ENCODE measurements around the gene SWAP70.

The SWAP70 gene

DNA sequence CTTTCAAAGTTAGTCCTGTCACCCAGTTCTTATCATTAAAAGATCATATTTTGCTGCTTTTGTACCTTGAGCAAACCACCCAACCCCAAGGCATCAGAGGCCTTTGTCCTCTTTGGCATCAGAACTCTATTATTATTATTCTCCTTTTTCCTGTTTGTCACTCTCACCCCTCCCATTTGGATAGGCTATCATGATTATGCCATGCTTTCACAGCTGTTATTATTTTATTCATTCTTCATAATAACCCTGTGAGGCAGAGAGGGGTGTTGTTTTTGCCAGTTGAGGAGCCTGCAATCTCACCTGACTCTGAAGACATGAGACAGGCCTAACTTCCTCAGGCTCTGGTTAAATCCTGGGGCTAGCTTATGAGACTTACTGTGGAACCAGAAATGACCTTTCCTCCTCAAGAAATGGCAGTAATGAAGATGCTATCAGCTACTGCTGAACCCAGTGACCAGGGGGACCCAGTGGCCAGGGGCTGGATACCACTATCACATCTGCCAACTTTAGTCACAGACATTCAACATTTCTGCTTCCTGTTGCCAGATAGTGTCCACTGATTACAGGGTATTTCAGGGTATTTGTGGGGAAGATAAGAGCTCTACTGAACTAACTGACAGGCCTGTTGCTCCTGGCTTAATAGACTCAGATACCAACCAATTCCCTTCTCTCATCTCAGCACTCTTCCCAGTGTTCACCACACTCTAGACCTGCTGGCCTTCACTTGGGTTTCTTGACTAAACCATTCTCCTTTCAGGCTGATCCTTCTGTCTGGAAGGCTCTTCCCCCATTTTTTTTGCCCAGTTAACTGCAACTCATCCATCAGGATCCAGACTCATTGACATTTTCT, 11.8 kb upstream of the SWAP70 start:
- Histone ChIP-seq H3K36me3 (ENCODE audit: insufficient read depth, low read depth, low read length) (no peaks in the 10 kb centered on the region), H3K27ac (ENCODE audit: low read length) (no peak overlapping the region), H3K9me3 (ENCODE audit: insufficient read depth, low read depth, low read length) (no peaks in the 10 kb centered on the region), H3K27me3 (ENCODE audit: insufficient read depth, low read length) (no peaks in the 10 kb centered on the region), H3K4me1 (ENCODE audit: insufficient read depth, low read length) (no peaks in the 10 kb centered on the region), H3K9ac (ENCODE audit: low read depth, low read length) (no peak overlapping the region), H3K4me3 (ENCODE audit: low read length) (no peak overlapping the region)

DNA sequence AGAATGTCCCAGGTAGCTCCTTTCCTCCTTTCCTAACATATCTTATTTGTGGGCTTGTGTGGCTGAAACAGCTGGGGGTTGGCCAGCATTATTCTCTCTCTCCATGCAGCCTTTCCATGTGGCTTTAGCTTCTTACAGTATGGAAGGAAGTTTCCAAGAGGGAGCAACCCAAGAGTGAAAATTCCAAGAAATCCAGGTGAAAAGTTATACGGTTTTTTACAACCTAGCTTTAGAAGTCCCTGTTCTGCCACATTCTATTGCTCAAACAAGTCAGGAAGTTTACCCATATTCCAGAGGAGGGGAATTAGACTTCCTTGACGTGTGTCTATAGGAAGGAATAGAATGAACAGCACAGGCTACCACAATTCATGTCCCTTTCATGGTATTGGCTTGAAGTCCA, 10.0 kb upstream of the SWAP70 start:
- Histone ChIP-seq H3K27ac (ENCODE audit: low read length) (no peak overlapping the region), H3K9ac (ENCODE audit: low read depth, low read length) (no peak overlapping the region), H3K4me1 (ENCODE audit: insufficient read depth, low read length) (no peaks in the 10 kb centered on the region), H3K36me3 (ENCODE audit: insufficient read depth, low read depth, low read length) (no peaks in the 10 kb centered on the region), H3K4me3 (ENCODE audit: low read length) (no peak overlapping the region), H3K9me3 (ENCODE audit: insufficient read depth, low read depth, low read length) (no peaks in the 10 kb centered on the region), H3K27me3 (ENCODE audit: insufficient read depth, low read length) (no peaks in the 10 kb centered on the region)

DNA sequence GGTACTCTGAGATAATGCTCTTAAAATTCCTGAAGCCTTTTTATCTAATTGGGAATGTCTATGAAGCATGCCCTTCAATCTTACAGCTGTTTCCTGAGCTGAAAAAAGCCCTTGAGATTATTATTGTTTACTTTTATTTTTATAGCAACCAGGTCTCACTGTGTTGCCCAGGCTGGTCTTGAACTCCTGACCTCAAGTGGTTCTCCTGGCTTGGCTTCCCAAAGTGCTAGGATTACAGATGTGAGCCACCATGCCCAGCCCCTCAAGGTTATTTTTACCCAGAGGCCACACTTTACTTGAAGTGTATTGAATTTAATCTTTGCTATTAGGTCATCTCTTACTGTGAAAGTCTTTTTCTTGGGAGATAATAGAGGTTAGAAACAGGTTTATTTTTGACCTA, 7.0 kb upstream of the SWAP70 start:
- Histone ChIP-seq H3K4me3 (ENCODE audit: low read length) (no peak overlapping the region), H3K36me3 (ENCODE audit: insufficient read depth, low read depth, low read length) (no peaks in the 10 kb centered on the region), H3K9ac (ENCODE audit: low read depth, low read length) (no peak overlapping the region), H3K27me3 (ENCODE audit: insufficient read depth, low read length) (no peaks in the 10 kb centered on the region), H3K4me1 (ENCODE audit: insufficient read depth, low read length) (no peaks in the 10 kb centered on the region), H3K27ac (ENCODE audit: low read length) (no peak overlapping the region), H3K9me3 (ENCODE audit: insufficient read depth, low read depth, low read length) (no peaks in the 10 kb centered on the region)

DNA sequence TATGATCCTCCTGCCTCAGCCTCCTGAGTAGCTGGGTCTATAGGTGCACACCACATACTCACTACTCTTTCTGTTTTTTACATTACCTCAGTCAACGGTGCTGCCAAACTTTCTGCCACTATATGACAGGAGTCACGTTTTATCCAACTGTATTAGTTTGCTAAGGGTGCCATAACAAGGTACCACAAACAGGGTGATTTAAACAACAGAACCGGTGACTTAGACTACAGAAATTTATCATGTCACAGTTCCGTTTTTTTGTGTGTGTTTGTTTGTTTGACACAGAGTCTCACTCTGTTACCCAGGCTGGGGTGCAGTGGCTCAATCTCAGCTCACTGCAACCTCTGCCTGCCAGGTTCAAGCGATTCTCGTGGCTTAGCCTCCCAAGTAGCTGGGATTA, 6.3 kb upstream of the SWAP70 start:
- Histone ChIP-seq H3K27me3 (ENCODE audit: insufficient read depth, low read length) (no peaks in the 10 kb centered on the region), H3K4me1 (ENCODE audit: insufficient read depth, low read length) (no peaks in the 10 kb centered on the region), H3K27ac (ENCODE audit: low read length) (no peak overlapping the region), H3K9me3 (ENCODE audit: insufficient read depth, low read depth, low read length) (no peaks in the 10 kb centered on the region), H3K4me3 (ENCODE audit: low read length) (no peak overlapping the region), H3K9ac (ENCODE audit: low read depth, low read length) (no peak overlapping the region), H3K36me3 (ENCODE audit: insufficient read depth, low read depth, low read length) (no peaks in the 10 kb centered on the region)

DNA sequence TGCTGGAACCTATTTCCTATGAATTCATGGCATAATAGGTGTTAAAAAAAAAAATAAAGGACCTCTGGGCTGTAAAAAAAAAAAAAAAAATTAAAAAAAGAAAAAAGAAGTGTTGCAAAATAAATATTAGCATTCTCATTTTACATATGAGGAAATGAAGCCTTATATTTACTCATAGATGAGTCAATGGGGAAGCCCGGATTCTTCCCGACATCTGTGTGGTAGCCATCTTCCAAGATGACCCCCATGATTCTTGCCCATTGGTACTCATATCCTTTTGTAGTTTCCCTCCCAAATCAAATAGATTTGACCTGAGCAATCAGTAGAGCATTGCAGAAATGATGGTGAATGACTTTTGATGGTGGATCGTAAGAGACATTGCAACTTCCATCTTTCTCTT, 3.0 kb upstream of the SWAP70 start:
- Histone ChIP-seq H3K4me3 (ENCODE audit: low read length) (no peak overlapping the region), H3K9ac (ENCODE audit: low read depth, low read length) (no peak overlapping the region), H3K27me3 (ENCODE audit: insufficient read depth, low read length) (no peaks in the 10 kb centered on the region), H3K4me1 (ENCODE audit: insufficient read depth, low read length) (0 out of 2 replicates have a peak, but pooled peaks cover 3% of the 10 kb centered on the region), H3K36me3 (ENCODE audit: insufficient read depth, low read depth, low read length) (no peaks in the 10 kb centered on the region), H3K27ac (ENCODE audit: low read length) (no peak overlapping the region), H3K9me3 (ENCODE audit: insufficient read depth, low read depth, low read length) (peaks cover 6% of the 10 kb centered on the region; the same call in 1 of the 2 replicates)

DNA sequence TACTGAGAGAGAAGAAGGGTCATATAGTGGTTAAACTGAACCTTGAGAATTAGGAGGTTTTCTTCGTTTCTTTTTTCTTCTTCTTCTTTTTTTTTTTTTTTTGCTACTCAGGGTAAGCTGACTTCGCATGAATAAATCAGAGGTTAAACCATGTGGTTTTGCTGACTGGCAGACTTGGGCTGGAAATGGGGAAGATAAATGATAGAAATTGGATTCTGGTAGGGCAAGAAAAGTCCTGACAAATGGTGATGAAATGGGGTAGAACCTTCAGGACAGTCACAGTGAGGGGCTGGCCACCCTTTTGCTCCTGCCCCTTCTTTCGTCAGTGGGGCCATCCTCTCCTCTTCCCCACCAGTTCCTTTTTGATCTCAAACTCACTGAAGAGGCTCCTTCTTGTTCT, 1.6 kb upstream of the SWAP70 start:
- Histone ChIP-seq H3K4me3 (ENCODE audit: low read length) (no peak overlapping the region), H3K27me3 (ENCODE audit: insufficient read depth, low read length) (no peaks in the 10 kb centered on the region), H3K4me1 (ENCODE audit: insufficient read depth, low read length) (0 out of 2 replicates have a peak, but pooled peaks cover 3% of the 10 kb centered on the region), H3K36me3 (ENCODE audit: insufficient read depth, low read depth, low read length) (0 out of 2 replicates have a peak, but pooled peaks cover 4% of the 10 kb centered on the region), H3K27ac (ENCODE audit: low read length) (no peak overlapping the region), H3K9ac (ENCODE audit: low read depth, low read length) (no peak overlapping the region), H3K9me3 (ENCODE audit: insufficient read depth, low read depth, low read length) (peaks cover 8% of the 10 kb centered on the region; the same call in 1 of the 2 replicates)

DNA sequence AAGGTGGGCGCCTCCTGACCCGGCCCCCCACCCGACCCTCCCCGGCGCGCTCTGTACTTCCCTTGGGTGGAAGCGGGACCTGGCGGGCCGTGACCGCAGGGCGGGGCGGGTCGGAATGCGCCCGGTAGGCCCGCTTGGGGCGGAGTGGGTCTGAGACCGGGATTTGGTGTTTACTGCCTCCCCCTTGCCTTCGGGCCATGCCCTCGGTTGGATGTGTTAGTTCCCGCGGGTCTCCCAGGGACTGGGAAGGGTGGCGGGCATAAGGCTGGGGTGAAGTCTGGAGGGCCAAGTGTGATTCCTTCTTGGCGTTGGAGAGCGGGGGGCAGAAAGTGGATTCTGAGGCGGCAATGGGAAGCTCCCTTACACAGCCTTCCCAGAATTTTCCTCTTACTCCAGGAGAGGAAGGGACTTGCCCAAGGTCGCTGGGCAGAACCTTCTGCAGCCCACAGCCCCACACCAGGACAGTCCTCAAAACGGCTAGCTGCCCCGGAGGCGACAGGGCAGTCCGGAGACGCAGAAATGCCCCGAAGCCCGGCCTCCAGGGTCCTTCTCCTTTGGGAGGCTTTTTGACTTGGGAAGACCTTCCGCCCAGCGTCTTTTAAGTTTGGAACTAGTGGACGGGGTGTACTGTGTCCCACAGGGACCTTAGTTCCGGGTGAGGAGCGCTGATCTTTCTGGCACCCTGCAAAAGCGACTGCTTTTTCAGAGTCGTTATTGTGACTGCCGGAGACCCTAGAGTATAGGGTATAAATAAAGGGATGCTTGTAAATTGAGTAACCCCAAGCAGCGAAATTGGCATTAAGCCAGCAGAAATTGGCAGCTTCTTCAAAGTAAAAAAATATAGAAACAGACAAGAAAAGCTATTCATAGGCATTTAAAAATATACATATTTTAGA, 647 bp downstream of the SWAP70 start:
- Histone ChIP-seq H3K4me1 (ENCODE audit: insufficient read depth, low read length) (0 out of 2 replicates have a peak, but pooled peaks cover 3% of the 10 kb centered on the region), H3K27ac (ENCODE audit: low read length) (no peak overlapping the region), H3K27me3 (ENCODE audit: insufficient read depth, low read length) (no peaks in the 10 kb centered on the region), H3K36me3 (ENCODE audit: insufficient read depth, low read depth, low read length) (0 out of 2 replicates have a peak, but pooled peaks cover 5% of the 10 kb centered on the region), H3K4me3 (ENCODE audit: low read length) (peak overlapping the region; percentile 94), H3K9ac (ENCODE audit: low read depth, low read length) (peak overlapping the region; percentile 85), H3K9me3 (ENCODE audit: insufficient read depth, low read depth, low read length) (peaks cover 8% of the 10 kb centered on the region; the same call in 1 of the 2 replicates)

DNA sequence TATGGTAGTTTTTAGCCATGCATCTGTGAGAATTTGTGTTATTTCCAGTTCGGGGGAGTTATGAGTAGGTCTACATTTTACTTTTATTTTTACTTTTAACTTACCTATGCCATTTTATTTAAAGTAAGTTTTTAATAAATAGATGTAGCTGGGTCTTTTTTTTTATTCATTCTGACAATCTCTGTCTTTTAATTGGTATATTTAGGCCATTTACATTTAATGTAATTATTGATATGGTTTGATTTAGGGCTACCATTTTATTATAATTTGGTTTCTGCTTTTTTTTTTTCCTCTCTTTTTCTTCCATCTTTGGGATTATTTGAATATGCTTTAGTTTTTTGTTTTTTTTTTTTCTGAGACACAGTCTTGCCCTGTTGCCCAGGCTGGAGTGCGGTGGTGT, 1.9 kb downstream of the SWAP70 start:
- Histone ChIP-seq H3K27me3 (ENCODE audit: insufficient read depth, low read length) (no peaks in the 10 kb centered on the region), H3K4me1 (ENCODE audit: insufficient read depth, low read length) (0 out of 2 replicates have a peak, but pooled peaks cover 3% of the 10 kb centered on the region), H3K9me3 (ENCODE audit: insufficient read depth, low read depth, low read length) (peaks cover 8% of the 10 kb centered on the region; the same call in 1 of the 2 replicates), H3K4me3 (ENCODE audit: low read length) (peak overlapping the region; percentile 94), H3K36me3 (ENCODE audit: insufficient read depth, low read depth, low read length) (0 out of 2 replicates have a peak, but pooled peaks cover 5% of the 10 kb centered on the region), H3K27ac (ENCODE audit: low read length) (no peak overlapping the region), H3K9ac (ENCODE audit: low read depth, low read length) (no peak overlapping the region)

DNA sequence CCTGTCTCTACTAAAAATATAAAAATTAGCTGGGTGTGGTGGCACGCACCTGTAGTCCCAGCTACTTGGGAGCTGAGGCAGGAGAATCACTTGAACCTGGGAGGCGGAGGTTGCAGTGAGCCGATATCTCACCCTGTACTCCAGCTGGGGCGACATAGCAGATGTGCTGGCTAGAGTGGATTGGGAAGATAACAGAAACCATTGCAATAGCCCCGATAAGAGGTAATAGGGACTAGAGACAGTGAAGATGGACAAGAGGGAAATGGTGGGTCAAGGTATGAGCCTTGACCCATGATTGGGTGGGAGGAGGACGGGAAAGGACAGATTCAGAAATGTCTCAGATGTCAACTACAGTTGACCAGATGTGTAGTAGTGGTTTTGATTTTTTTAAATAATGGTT, 6.1 kb downstream of the SWAP70 start:
- H3K9me3 ChIP-seq (ENCODE audit: insufficient read depth, low read depth, low read length) = peaks cover 8% of the 10 kb centered on the region; the same call in 1 of the 2 replicates
- H3K4me3 ChIP-seq (ENCODE audit: low read length) = no peak overlapping the region
- no peak overlapping the region for H3K27ac ChIP-seq (ENCODE audit: low read length)
- 0 out of 2 replicates have a peak, but pooled peaks cover 5% of the 10 kb centered on the region for H3K36me3 ChIP-seq (ENCODE audit: insufficient read depth, low read depth, low read length)
- no peaks in the 10 kb centered on the region for H3K27me3 ChIP-seq (ENCODE audit: insufficient read depth, low read length)
- 0 out of 2 replicates have a peak, but pooled peaks cover 3% of the 10 kb centered on the region for H3K4me1 ChIP-seq (ENCODE audit: insufficient read depth, low read length)
- H3K9ac ChIP-seq (ENCODE audit: low read depth, low read length) = no peak overlapping the region

DNA sequence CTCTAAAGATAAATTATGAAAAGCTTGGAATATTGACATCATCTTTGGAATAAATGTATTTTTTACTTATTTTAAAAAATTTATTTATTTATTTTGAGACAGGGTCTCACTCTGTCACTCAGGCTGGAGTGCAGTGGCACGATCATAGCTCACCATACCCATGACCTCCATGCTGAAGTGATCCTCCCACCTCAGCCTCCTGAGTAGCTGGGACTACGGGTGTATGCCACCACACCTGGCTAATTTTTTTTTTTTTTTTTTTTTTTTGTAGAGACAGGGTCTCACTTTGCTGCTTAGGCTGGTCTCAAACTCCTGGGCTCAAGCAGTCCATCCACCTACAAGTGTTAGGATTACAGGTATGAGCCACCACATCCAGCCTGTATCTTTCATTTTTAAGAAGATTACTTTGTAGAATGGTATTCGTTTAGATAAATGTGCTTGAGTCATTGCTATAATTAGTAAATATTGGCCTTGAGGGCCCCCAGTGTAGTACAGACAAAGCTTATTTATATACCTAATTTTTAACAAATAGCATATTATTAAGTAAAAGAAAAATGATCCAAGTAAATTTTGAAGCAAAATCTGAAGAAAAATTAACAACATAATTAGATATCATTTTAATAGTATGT, 8.5 kb downstream of the SWAP70 start:
- no peaks in the 10 kb centered on the region for H3K36me3 ChIP-seq (ENCODE audit: insufficient read depth, low read depth, low read length)
- no peak overlapping the region for H3K27ac ChIP-seq (ENCODE audit: low read length)
- H3K9me3 ChIP-seq (ENCODE audit: insufficient read depth, low read depth, low read length) = no peaks in the 10 kb centered on the region
- no peak overlapping the region for H3K9ac ChIP-seq (ENCODE audit: low read depth, low read length)
- no peaks in the 10 kb centered on the region for H3K4me1 ChIP-seq (ENCODE audit: insufficient read depth, low read length)
- no peak overlapping the region for H3K4me3 ChIP-seq (ENCODE audit: low read length)
- H3K27me3 ChIP-seq (ENCODE audit: insufficient read depth, low read length) = no peaks in the 10 kb centered on the region

DNA sequence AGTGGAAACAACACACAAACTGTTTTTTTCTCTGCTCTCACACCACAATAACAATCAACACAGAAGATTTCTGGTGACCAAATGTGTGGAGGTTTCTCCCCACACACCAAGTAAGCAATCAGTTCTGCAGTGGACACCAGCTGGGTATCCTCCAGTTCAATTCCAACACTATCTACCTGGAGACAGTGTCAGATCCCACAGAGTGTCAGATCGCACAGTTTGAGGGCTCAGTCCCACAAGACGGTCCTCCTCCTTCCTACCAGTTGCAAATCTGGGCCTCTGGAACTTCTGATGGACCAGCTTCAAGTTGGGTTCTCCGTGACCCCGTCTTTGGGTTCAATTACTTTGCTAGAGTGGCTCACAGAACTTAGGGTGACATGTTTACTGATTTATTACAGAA, 9.0 kb downstream of the SWAP70 start:
- no peaks in the 10 kb centered on the region for H3K27me3 ChIP-seq (ENCODE audit: insufficient read depth, low read length)
- H3K36me3 ChIP-seq (ENCODE audit: insufficient read depth, low read depth, low read length) = no peaks in the 10 kb centered on the region
- peaks cover 1% of the 10 kb centered on the region; the same call in 1 of the 2 replicates for H3K4me1 ChIP-seq (ENCODE audit: insufficient read depth, low read length)
- no peaks in the 10 kb centered on the region for H3K9me3 ChIP-seq (ENCODE audit: insufficient read depth, low read depth, low read length)
- H3K4me3 ChIP-seq (ENCODE audit: low read length) = no peak overlapping the region
- no peak overlapping the region for H3K27ac ChIP-seq (ENCODE audit: low read length)
- H3K9ac ChIP-seq (ENCODE audit: low read depth, low read length) = no peak overlapping the region
